PC-3 (cell line): ENCODE results near the gene PXT1. TPM values are rescaled to one million over a fixed set of nuclear protein-coding genes. Genes with fewer than 3 reads are reported as not detected.

Experiments used
- ATAC-seq: fragments of 200-7000 bp; cut with Tn5 transposase; 2 replicates; pipeline ENCODE4 v1.9.1; 2020; ENCODE audit warnings: mild to moderate bottlenecking, moderate library complexity
- BruUV-seq: library from RNA; stranded (reverse); fragments of 400-500 nt; replicated peaks from 2 replicates; lab custom pipeline; 2021; lab: Mats Ljungman, UMichigan
- CTCF ChIA-PET: fragments of 300-600 bp; sonication (Branson Sonifier 250); formaldehyde crosslinking; loops from one replicate; lab custom pipeline; 2022; ENCODE audit warnings: antibody characterized with exemption; lab: Charles Lee
- POLR2A ChIA-PET: fragments of 300-600 bp; sonication (Branson Sonifier 250); formaldehyde crosslinking; loops from one replicate; lab custom pipeline; 2022; ENCODE audit warnings: antibody characterized with exemption; ENCODE audit not compliant: unreplicated experiment; lab: Charles Lee
- DNase-seq: peaks from one replicate; pipeline ENCODE4 v3.0.0-alpha.2; 2015
- H2AFZ ChIP-seq: fragments of 300-600 bp; sonication (generic); 2 replicates; pipeline ENCODE4 v1.6.0; 2016; ENCODE audit warnings: antibody characterized with exemption, low read length
- H3F3A ChIP-seq: fragments of 300-600 bp; sonication (generic); one replicate; pipeline ENCODE4 v1.6.0; 2017; ENCODE audit warnings: antibody characterized with exemption, low read length, control low read depth, mild to moderate bottlenecking; ENCODE audit not compliant: unreplicated experiment
- H3K27ac ChIP-seq: fragments of 300-600 bp; sonication (generic); 2 replicates; pipeline ENCODE4 v1.5.1; 2016; ENCODE audit warnings: mild to moderate bottlenecking, low read length
- H3K27me3 ChIP-seq: fragments of 300-600 bp; sonication (generic); 2 replicates; pipeline ENCODE4 v1.6.1; 2016; ENCODE audit warnings: low read length, mixed read lengths
- H3K36me3 ChIP-seq: fragments of 300-600 bp; sonication (generic); 2 replicates; pipeline ENCODE4 v1.6.1; 2016; ENCODE audit warnings: low read depth, mixed run types, low read length, mixed read lengths
- H3K4me1 ChIP-seq: fragments of 300-600 bp; sonication (generic); 2 replicates; pipeline ENCODE4 v1.5.1; 2016; ENCODE audit warnings: low read length; ENCODE audit not compliant: insufficient read depth
- H3K4me2 ChIP-seq: fragments of 300-600 bp; sonication (generic); 2 replicates; pipeline ENCODE4 v1.6.0; 2016; ENCODE audit warnings: low read length
- H3K4me3 ChIP-seq: fragments of 300-600 bp; sonication (generic); 2 replicates; pipeline ENCODE4 v1.5.1; 2016; ENCODE audit warnings: mild to moderate bottlenecking, low read length, mixed read lengths
- H3K79me2 ChIP-seq: fragments of 300-600 bp; sonication (generic); 2 replicates; pipeline ENCODE4 v1.6.1; 2017; ENCODE audit warnings: low read length, mixed read lengths
- H3K9ac ChIP-seq: fragments of 300-600 bp; sonication (generic); 2 replicates; pipeline ENCODE4 v1.6.0; 2016; ENCODE audit warnings: mild to moderate bottlenecking, low read length
- H3K9me2 ChIP-seq: fragments of 300-600 bp; sonication (generic); replicated peaks from 2 replicates; pipeline ENCODE4 v1.6.1; 2016; ENCODE audit warnings: mixed run types, low read length, mixed read lengths
- H3K9me3 ChIP-seq: fragments of 300-600 bp; sonication (generic); 2 replicates; pipeline ENCODE4 v1.6.1; 2016; ENCODE audit warnings: low read length, mixed read lengths
- H4K20me1 ChIP-seq: fragments of 300-600 bp; sonication (generic); 2 replicates; pipeline ENCODE4 v1.6.1; 2016; ENCODE audit warnings: low read length, mixed read lengths
- CTCF ChIP-seq: fragments of 300-600 bp; sonication (generic); conservative IDR thresholded peaks from 2 replicates; pipeline ENCODE4 v1.5.1; 2017; ENCODE audit warnings: antibody characterized with exemption, low read depth, mild to moderate bottlenecking, low read length
- EZH2 ChIP-seq: fragments of 300-600 bp; sonication (generic); IDR thresholded peaks from one replicate; pipeline ENCODE4 v1.6.1; 2017; ENCODE audit warnings: antibody characterized with exemption, mild to moderate bottlenecking, low read length; ENCODE audit not compliant: unreplicated experiment
- EZH2phosphoT487 ChIP-seq: fragments of 300-600 bp; sonication (generic); IDR thresholded peaks from 2 replicates; pipeline ENCODE4 v1.6.1; 2018; ENCODE audit warnings: mild to moderate bottlenecking, antibody characterized with exemption, low read length, borderline replicate concordance
- intact Hi-C: fragments of 100-400 bp; cut with micrococcal nuclease; formaldehyde crosslinking; loops from 2 replicates; pipeline ENCODE4 v1.9.0; 2023
- total RNA-seq: library from RNA; depleted of rRNA; stranded (reverse); fragments of >200 nt; gene quantifications from 2 replicates; pipeline ENCODE4 v1.2.3, GENCODE V29; 2014

Gene PXT1
- total RNA-seq, 1 experiment from 2014 or later, result not detected

DNA sequence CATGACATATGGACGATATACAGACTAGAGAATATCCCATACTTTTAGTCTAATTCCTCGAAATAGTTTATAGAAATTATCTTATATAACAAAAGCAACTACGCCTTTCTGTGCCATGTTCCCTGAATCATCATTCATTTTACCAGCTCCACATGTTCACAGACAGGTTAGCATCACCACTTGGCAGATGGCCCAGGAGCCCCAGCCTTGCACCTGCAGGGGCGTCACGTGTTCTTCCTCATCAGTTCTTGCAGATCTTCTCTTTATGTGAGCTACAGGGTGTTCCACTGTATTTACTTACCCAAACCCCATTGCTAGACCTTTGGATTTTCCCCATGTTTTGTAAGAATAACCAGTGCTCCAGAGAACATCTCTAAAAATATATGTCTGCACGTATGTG lies 93.4 kb downstream of the PXT1 start:
- BruUV-seq, result no TSS peak
- intact Hi-C loops, result no loop called here
- DNase-seq (peak; percentile 50), ATAC-seq (no peak)
- Histone ChIP-seq H4K20me1 (no peaks in the 10 kb centered on the region), H3K4me2 (no peak overlapping the region), H3K4me3 (no peak overlapping the region), H3K9me3 (no peaks in the 10 kb centered on the region), H3K79me2 (no peaks in the 10 kb centered on the region), H3K9me2 (no peaks in the 10 kb centered on the region), H3K4me1 (no peaks in the 10 kb centered on the region), H3K9ac (no peak overlapping the region), H3K36me3 (no peaks in the 10 kb centered on the region), H3K27me3 (no peaks in the 10 kb centered on the region), H2AFZ (no peak overlapping the region), H3F3A (no peaks in the 10 kb centered on the region), H3K27ac (no peak overlapping the region)
- ChIA-PET CTCF (interaction anchor here (0.6 kb wide), 1 partner anchor 8 kb away, joined by 3 read pairs; no protein-coding TSS in a partner anchor), POLR2A (no interaction called here)
- no peak for TF ChIP-seq EZH2phosphoT487
- no peak for TF ChIP-seq CTCF
- no peak for TF ChIP-seq EZH2

GRCh38 chr6:36347621-36348020 lies 95.0 kb downstream of the PXT1 start:
- Histone ChIP-seq H3K9me2 (no peaks in the 10 kb centered on the region), H2AFZ (no peak overlapping the region), H3K9me3 (no peaks in the 10 kb centered on the region), H3K36me3 (no peaks in the 10 kb centered on the region), H3K9ac (no peak overlapping the region), H4K20me1 (no peaks in the 10 kb centered on the region), H3F3A (no peaks in the 10 kb centered on the region), H3K4me2 (no peak overlapping the region), H3K4me3 (no peak overlapping the region), H3K79me2 (no peaks in the 10 kb centered on the region), H3K27me3 (no peaks in the 10 kb centered on the region), H3K27ac (no peak overlapping the region), H3K4me1 (no peaks in the 10 kb centered on the region)
- no TSS peak for BruUV-seq
- DNase-seq (no peak), ATAC-seq (no peak)
- ChIA-PET POLR2A (no interaction called here), CTCF (no interaction called here)
- intact Hi-C loops, result no loop called here
- TF ChIP-seq CTCF (no peak), EZH2 (no peak), EZH2phosphoT487 (no peak)

DNA sequence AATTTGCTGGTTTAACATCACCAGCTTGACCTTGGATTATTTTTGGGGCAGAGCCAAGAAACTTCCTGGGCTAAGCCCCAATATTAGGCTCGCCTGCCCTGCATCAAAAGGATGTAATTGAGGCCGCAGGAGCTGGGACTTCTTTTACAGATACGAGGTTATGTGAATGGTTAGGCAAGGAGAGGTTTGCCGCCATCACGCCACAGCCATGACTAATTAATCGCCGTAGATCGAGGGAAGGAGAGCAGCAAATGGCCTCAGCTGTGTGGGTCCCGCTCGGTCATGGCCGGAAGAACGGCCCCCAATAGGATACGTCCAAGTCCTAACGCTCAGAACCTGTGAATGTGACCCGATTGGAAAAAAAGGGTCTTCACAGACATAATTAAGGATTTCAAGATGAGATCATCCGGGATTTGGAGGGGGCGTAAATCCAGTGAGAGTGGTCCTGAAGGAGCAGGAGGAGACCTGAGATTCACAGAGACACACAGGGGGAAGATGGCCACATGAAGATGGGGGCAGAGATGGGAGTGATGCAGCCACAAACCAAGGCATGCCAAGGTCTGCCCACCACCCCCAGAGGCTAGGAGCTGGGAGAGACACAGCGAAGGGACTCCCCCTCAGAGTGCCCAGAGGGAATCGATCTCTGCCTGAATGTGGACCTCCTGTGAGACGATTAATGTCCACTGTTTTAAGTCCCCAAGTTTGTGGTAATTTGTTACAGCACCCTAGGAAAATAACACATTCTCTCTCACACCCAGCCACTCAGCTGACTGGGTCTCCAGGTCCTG lies 96.0 kb downstream of the PXT1 start:
- no peaks in the 10 kb centered on the region for H3K4me1 ChIP-seq
- BruUV-seq, result no TSS peak
- no peaks in the 10 kb centered on the region for H3K9me2 ChIP-seq
- H3K9ac ChIP-seq, result no peak overlapping the region
- ChIA-PET POLR2A (no interaction called here), CTCF (no interaction called here)
- H3K79me2 ChIP-seq, result no peaks in the 10 kb centered on the region
- no peak overlapping the region for H2AFZ ChIP-seq
- no peak overlapping the region for H3K4me2 ChIP-seq
- H3K36me3 ChIP-seq, result no peaks in the 10 kb centered on the region
- intact Hi-C loops, result no loop called here
- DNase-seq (no peak), ATAC-seq (no peak)
- H3K27me3 ChIP-seq, result no peaks in the 10 kb centered on the region
- H3K9me3 ChIP-seq, result no peaks in the 10 kb centered on the region
- H3K27ac ChIP-seq, result no peak overlapping the region
- H3K4me3 ChIP-seq, result no peak overlapping the region
- no peak for TF ChIP-seq CTCF
- TF ChIP-seq EZH2phosphoT487, result no peak
- TF ChIP-seq EZH2, result no peak
- no peaks in the 10 kb centered on the region for H3F3A ChIP-seq
- H4K20me1 ChIP-seq, result no peaks in the 10 kb centered on the region
